HG03442 (cell line): ENCODE results near the gene ZIC3.
"Not testable (repeated sequence)": the region's sequence is repeated elsewhere in the genome, so short reads cannot be mapped to it uniquely, and the experiment has no call there.

Source experiments
- ATAC-seq: cut with Tn5 transposase; IDR thresholded peaks from one replicate; pipeline ENCODE4 v1.9.1; 2021; ENCODE audit warnings: mild to moderate bottlenecking, moderate library complexity; ENCODE audit not compliant: unreplicated experiment

The ZIC3 gene

DNA sequence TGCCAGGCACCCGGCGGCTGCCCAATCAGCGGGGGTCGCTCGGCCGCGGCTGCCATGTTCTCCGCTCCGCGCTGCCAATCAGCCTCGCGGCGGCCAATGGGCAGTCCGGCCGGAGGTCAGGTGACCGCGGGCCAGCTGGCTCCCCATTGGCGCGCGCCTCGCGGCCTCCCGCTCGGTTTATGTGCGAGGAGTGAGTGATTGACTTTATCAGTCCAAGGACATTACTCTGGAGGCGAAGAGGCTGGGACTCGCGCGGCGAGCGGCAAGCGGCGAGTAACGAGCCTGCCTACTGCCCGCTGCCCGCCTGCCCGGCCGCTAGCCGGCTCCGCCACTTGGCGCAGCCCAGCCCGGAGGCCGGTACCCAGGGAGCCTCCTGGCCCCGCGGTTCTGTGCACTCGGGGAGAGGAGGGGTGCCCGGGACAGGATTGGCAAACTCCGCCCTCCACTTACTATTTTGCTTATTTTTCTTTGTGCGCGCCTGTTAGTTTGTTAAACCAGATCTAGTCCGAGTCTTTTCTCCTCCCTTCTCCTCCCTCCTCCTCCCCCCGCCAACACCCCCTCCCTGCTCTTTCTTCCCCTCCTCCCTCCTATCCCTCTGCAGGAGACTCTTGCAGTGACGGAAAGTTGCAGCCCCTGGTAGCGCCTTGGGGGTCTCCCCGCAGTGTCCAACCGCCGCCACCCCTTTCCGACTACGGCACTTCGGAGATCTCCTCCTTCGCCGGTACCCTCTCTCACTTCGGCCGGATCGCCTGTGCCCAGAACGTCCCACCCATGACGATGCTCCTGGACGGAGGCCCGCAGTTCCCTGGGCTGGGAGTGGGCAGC lies at the start of gene ZIC3:
TSS of gene ZIC3 (plus strand) at position 207 of the 825 bp plus-strand sequence. CDS start at position 772, 565 bp downstream.
- no peak for ATAC-seq

DNA sequence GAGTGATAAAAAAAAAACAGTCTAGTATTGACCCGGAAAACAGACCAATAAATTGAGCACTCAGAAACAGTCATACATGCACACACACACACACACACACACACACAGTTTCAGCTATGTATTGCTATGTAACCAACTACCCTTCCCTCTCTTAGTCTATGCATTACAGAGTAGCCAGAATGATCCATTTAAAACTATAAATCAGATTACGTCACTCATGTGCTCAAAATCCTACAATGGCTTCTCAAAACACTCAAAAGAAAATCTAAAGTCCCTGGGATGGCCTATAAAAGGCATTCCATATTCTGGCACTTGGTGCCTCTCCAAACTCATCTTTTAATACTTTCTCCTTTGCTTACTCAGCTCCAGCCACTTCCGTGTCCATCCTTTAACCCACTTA lies 46.5 kb upstream of the ZIC3 start:
- ATAC-seq: no peak

DNA sequence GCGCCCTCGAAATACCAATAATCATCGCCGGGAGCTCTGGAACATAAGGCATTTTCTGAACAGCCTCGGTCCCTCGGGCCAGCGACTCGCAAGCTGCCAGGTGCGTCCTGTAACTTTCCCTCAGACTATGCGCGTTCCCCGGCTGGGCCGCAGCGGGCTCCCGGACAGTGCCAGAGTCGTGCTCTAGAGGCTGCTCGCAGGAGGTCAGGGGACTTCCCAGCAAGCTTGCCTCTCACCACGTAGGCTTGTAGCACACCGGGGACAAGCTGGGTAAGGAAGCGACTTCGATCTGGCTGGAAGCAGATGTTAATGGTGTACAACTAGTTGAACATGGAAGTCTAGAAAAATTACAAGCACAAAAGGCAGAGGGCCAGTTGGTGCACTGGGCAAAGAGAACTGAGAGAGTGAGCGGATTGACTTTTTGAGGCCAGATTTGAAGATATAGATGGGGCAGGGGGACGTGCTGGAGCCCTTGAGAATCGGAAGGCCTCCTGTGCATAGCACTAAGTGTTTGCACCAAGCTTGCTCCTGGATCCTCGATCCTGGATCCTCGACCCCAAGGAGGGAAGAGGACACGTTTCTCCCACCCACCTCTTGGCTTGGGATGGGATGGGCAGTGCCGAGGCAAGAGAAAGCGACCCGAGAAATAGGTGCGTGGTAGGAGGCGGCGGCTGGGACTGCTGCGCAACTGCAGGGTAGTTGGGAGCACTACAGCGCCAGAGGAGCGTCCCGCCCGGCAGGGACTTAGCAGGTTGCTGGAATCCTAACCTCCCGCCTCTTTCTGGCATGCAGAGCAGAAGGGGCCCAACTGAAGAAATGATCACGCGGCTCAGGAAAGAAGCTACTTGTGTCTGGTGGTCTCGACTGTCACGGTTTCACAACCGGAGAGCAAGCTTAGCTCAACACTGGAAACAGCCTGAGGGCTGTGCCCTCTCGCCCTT lies 19.9 kb upstream of the ZIC3 start:
- no peak for ATAC-seq

DNA sequence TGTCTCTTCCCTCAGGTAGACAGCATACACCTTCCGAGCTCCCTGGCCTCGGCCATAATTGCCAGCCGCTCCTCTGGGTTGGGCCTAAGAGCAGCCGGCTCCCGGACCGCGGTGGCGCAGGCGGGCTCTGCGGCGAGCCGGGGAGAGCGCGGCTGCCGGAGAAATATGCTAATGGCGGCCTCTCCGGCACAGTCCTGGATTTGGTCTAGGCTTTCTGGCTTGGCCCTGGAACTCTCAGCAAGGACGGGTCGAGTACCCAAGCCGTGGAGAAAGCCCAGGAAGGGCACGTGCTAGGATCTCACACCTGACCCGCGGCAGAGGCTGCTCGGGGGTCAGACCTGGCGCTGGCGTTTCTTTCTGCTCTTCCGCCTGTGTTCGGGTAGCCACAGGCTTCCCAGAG lies 18.6 kb upstream of the ZIC3 start:
- no peak for ATAC-seq

DNA sequence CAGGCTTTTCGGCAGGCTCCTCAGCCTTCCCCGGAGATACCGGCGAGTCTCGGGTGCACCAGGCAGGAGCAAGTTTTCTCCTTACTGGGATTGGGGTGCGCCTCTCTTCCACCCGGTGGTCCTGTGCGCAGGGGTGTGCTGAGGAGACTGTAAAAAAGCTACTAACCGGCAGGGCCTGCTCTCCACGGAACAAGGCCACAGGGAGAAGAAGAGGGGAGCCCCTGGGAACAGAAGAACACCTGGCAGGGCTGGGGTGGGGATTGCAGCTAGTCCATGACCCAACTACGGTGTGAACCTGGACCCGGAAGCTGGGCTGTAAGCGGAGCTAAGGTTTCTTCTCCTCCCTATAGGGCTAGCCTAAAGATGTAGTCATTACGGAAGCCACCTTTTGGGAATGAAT lies 17.7 kb upstream of the ZIC3 start:
- no peak for ATAC-seq

DNA sequence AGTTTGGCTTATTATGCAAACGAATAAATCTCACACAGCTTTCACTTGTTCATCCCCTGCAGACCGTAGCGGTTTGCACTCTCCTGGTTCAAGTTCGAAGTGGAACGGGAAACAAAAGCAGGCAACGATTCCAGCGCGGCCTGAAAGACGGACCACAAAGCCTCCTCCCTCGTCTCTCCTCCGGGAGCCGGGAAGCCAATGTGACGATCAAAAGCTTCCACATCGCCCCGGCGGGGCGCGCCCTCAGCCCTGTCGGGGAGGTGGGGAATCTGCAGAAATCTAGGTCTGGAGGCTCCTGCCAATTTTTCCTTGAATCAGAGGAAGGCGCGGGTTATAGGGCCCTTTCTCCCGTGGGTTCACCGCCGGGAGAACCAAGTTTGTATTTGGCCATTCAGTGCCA lies 16.9 kb upstream of the ZIC3 start:
- ATAC-seq: no peak

DNA sequence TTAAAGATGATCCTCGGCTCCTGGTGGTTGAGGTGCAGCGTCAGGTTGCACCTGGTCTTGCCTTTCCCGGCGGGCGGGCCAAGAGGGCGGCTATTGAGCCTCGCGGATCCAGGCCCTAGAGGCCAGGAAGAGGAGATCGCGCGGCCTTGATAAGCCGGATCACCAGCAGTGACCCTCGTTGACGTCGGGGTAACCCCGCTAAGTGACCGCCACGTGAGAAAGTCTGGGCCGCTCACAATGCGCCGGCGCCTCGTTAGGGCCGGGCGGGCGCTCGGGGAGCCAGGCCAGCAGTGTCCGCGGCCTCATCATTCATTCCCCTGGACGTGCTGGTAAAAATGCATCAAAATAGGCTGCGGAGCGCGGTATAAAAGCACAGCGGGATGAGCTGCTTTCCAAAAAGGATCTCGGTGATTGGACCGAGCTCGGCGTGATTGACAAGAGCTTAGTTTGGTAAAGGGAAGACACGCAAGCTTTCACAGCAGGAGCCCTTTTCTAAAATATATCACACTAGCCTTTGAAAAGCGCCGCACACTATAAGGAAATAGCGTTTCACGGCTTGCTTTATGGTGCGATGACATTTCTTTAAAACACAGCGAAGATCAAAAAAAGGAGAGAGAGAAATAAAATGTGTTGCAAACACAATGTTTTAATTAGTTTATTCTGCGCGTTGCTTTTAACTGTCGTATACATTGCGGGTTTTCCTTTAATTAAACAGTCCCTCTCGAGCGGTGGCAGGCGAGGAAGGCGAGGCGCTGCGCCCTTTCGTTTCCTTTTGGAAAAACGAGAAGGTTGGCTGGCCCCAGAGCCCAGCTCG lies 15.9 kb upstream of the ZIC3 start:
- no peak for ATAC-seq

DNA sequence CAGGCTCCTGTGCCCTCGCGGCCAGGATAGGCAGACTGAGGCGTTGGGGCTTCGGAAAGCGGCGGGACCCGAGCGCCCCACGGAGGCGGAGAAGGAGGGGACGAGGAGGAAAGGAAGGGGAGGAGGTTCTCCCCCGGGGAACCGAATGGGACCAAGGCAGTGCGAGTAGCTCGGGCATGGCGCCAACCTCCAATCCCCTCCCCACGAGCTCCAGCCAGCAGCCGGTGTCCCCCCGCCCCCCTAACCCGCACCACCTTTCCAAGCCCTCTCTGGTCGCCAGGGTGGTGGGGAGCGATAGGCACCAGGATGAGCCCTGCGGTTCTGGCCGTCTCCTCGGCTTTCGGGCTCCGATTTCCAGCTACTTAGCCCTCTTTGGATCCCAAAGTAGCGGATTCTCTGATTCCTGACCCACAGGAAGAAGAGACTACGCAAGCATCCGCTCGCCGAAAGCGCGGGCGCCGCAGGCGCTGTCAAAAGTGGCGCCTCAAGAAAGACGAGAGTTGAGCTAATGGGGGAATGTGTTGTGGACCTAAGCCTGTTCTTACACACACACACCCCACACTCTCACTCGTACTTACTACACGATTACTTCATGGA lies 15.2 kb upstream of the ZIC3 start:
- no peak for ATAC-seq

DNA sequence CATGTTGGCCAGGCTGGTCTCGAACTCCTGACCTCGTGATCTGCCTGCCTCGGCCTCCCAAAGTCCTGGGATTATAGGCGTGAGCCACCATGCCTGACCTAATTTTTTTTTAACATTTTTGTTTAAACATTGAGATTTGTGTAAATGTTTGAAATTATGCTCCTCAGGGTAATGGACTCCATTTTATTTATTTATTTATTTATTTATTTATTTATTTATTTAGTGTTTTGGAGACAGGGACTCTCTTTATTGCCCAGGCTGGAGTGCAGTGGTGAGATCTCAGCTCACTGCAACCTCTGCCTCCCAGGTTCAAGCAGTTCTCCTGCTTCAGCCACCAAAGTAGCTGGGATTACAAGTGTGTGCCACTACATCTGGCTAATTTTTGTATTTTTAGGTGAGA lies 13.8 kb upstream of the ZIC3 start:
- not testable (repeated sequence) for ATAC-seq

DNA sequence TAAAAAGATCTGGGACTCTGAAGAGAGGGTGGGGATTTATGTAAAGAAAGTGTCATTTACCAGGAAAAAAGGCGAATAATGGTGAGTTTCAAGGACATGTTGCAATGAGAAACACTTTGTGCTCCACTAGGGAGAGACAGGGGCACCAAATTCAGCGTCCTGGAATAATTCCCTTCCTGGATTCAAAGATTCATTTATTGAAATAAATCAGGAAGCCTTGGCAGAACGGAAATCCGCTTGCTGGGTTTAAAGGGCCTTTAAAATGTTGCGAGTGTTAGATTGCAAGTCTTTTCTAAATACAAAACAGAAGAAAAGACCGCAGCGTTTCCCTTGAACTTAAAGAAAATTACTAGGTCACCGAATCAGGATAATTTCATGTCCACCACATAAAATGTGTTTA lies 3.8 kb upstream of the ZIC3 start:
- no peak for ATAC-seq

DNA sequence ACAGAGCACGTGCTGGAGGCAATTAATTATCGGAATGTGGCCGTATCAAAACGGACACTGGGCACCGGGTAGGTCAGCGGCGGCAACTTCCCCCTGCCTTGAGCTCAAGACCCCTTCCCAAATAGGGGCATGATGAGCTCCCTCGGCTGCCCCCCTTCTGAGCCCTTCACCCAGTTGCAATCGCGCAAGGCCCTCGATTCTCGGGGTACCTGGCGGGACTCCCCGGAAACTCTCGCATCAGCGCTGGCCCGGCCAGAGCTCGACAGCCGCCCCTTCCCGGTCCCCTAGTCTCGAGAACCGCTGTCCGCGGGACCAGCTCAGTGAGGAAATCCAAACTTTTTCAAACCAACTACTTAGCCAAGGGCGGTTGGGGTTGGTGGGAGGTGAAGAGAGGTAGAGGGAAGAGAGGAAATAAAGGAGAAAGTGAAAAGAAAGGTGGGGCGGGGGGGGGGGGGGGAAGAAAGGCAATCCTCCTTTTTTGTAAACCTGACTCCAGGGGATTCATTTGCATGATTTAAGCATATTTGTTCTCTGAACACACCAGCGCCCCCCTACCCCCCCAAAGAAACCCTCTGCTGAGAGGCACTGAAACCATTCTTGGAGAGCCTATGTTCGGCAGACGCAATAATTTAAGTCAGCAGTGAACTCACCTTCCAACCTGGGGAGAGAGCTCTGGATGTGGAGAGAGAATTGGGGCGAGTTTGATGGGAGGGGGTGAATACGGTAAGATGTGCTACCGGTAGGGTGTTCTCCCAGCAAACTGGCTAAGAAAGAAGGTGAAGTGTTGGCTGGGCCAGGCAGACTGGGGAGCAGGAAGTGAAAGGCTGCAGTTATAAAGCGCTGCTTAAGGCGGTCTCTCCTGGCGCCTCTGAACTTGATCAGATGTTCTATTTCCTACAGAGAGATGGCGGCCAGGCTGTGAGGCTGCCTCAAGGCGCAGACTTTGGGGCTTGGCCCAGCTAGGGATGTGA lies 2.0 kb upstream of the ZIC3 start:
- ATAC-seq: no peak

DNA sequence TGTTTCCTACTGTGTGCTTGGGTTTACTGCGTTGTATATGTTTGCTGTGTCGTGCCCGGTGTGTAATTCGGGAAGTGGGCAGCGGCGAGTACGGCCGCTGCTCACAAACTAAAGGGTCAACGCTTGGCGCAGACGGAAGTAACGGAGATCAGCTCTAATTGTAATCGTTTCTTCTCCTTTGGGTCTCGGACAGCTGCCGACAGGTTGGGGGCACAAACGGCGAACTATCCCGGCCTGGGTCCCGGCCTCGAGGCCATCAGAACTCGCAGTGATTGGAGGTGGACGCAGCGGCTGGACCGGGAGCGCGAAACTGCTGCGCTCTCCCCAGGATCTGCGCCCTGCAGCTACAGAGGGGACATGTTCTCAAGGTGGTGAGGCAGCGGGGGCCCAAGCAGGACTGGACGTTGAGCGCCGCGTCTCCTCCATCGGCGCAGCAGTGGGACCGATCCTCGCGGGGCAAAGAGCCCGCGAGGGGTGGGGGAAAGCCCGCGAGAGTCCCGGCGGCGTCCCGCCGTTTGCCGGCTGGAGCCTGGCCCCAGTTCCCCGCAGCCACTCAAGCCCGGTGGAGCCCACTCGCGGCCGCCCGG lies 516 bp upstream of the ZIC3 start:
- ATAC-seq: no peak

DNA sequence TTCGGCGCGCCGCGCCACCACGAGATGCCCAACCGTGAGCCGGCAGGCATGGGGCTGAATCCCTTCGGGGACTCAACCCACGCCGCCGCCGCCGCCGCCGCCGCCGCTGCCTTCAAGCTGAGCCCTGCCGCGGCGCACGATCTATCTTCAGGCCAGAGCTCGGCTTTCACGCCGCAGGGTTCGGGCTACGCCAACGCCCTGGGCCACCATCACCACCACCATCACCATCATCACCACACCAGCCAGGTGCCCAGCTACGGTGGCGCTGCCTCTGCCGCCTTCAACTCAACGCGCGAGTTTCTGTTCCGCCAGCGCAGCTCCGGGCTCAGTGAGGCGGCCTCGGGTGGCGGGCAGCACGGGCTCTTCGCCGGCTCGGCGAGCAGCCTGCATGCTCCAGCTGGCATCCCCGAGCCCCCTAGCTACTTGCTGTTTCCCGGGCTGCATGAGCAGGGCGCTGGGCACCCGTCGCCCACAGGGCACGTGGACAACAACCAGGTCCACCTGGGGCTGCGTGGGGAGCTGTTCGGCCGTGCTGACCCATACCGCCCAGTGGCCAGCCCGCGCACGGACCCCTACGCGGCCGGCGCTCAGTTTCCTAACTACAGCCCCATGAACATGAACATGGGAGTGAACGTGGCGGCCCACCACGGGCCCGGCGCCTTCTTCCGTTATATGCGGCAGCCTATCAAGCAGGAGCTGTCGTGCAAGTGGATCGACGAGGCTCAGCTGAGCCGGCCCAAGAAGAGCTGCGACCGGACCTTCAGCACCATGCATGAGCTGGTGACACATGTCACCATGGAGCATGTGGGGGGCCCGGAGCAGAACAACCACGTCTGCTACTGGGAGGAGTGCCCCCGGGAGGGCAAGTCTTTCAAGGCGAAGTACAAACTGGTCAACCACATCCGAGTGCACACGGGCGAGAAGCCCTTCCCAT lies 1.1 kb downstream of the ZIC3 start:
- no peak for ATAC-seq

DNA sequence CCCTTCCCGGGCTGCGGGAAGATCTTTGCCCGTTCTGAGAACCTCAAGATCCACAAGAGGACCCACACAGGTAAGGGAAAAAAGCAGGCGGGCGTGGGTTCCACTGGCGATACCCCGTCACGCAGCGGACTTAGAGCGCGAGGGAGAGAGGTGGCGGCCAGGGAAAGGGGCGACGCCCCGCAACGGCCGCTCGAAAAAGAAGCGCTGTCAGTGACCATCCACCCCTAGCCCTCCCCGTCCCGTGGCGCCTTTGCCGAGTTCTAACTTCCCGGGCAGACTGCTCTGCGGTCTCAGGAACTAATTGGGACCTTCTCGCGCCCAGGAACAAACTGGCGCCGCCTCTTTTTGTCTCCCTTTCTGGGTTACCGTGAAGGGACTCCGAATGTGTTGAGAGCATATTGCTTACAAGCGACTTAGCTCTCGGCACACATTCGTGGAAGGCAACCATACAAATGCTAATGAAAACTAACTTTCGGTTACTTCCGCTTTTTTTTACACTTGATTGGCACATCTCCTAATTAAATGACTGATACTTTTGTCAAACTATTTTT lies 1.8 kb downstream of the ZIC3 start:
- no peak for ATAC-seq

DNA sequence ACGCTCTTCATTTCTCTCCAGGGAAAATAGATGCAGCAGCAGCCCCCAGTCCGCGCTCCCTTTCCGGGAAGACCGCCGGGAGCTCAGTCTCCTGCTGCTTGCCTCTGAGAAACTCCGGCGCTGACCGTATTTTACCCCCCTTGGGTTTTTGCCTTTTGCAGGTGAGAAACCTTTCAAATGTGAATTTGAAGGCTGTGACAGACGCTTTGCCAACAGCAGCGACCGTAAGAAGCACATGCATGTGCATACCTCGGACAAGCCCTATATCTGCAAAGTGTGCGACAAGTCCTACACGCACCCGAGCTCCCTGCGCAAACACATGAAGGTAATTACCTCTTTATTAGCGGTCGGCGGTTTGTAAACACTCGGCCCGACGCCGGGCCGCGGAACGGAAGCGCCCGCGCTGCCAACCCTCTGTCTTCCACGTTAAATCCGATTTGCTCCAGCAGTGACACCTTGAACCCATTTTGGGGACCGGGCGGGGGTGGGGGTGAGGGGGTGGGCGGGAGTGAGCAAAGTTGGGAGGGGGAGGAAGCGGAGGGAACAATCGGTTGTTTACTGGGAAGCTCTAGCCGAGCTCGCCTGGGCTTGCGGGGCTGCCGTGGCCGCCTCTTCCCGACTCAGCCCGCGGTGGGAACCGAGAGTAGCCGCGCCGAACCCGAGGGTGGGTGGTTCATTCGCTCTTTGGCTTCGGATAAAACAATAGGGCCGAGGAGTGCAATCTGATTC lies 3.0 kb downstream of the ZIC3 start:
- no peak for ATAC-seq

DNA sequence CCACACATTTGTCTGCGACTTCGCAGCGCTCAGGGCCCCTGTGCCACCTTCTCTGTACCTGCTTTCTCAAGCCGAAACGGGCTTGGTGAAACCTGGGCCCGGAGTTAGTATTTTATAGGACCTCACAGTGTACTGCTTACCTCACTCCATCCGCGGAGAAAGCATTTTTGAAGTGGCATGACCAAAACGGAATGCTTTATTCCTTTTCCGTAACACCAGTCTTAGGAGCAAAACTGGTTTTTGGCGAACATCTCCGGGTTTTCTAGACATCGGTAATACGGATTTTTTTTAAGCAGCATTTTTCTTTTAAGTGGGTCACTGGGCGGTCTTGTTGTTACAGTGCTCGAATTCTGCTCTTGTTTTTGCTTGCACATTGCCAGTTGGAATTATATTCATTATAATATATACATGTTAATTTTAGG lies 3.6 kb downstream of the ZIC3 start:
- no peak for ATAC-seq
